H1 (cell line): ENCODE results near the gene TNS1. TPM values are rescaled to one million over a fixed set of nuclear protein-coding genes. Genes with fewer than 3 reads are reported as not detected.

ENCODE experiments used
- CTCF ChIA-PET: fragments of 300-600 bp; sonication (Branson Sonifier 250); formaldehyde crosslinking; loops from one replicate; lab custom pipeline; 2021; ENCODE audit not compliant: partially characterized antibody; lab: Charles Lee
- POLR2A ChIA-PET: fragments of 300-600 bp; sonication (Branson Sonifier 250); formaldehyde crosslinking; loops from one replicate; lab custom pipeline; 2021; ENCODE audit warnings: inconsistent platforms; ENCODE audit not compliant: partially characterized antibody; lab: Charles Lee
- DNase-seq, 2 experiments: peaks; one replicate each; pipeline versions ENCODE4 v3.0.0 to v3.0.0-alpha.2; 2010 to 2022; ENCODE audit warnings: low spot score in 2 of 2, low read depth in 1 of 2, mixed read lengths in 1 of 2
- FAIRE-seq: peaks from 2 replicates; lab custom pipeline; 2011; peaks lifted over from hg19 to GRCh38; lab: Jason Lieb, UNC
- H2AFZ ChIP-seq: 2 replicates; pipeline ENCODE4 v1.8.1; 2012; ENCODE audit warnings: low read length, inconsistent platforms
- H2AK5ac ChIP-seq: 2 replicates; pipeline ENCODE4 v1.6.1; 2013; ENCODE audit warnings: low read depth, low read length
- H2BK120ac ChIP-seq: replicated peaks from 2 replicates; pipeline ENCODE3; 2013; ENCODE audit warnings: low read depth, low read length, inconsistent platforms
- H2BK12ac ChIP-seq: 2 replicates; pipeline ENCODE4 v1.6.1; 2013; ENCODE audit warnings: low read depth, low read length
- H2BK15ac ChIP-seq: 2 replicates; pipeline ENCODE4 v1.6.1; 2013; ENCODE audit warnings: low read length
- H2BK20ac ChIP-seq: 2 replicates; pipeline ENCODE4 v1.6.1; 2013; ENCODE audit warnings: low read length
- H2BK5ac ChIP-seq: 2 replicates; pipeline ENCODE4 v1.6.1; 2013; ENCODE audit warnings: low read depth, low read length
- H3K14ac ChIP-seq: 2 replicates; pipeline ENCODE4 v1.6.1; 2013; ENCODE audit warnings: inconsistent platforms; ENCODE audit not compliant: insufficient read length
- H3K18ac ChIP-seq: 2 replicates; pipeline ENCODE4 v1.6.1; 2013; ENCODE audit warnings: low read length; ENCODE audit errors: extremely low read depth
- H3K23ac ChIP-seq: 2 replicates; pipeline ENCODE4 v1.6.1; 2013; ENCODE audit warnings: inconsistent platforms; ENCODE audit not compliant: insufficient read length
- H3K23me2 ChIP-seq: 2 replicates; pipeline ENCODE4 v1.6.1; 2013; ENCODE audit warnings: low read depth, low read length
- H3K27ac ChIP-seq: 2 replicates; pipeline ENCODE4 v1.6.1; 2011; ENCODE audit warnings: low read depth, low read length, inconsistent platforms
- H3K27me3 ChIP-seq, 4 experiments: replicated peaks in 1 of 4; 1 replicate in 1 of 4; 2 replicates in 3 of 4; pipeline versions ENCODE4 v1.6.1 to v1.8.1; 2011 to 2013; ENCODE audit warnings: low read length in 3 of 4, mild to moderate bottlenecking in 3 of 4, inconsistent platforms in 2 of 4, mixed read lengths in 2 of 4, moderate library complexity in 1 of 4; ENCODE audit not compliant: control insufficient read depth in 3 of 4, insufficient read depth in 3 of 4; ENCODE audit errors: extremely low read depth in 1 of 4
- H3K36me3 ChIP-seq, 4 experiments: 2 replicates each; pipeline versions ENCODE4 v1.6.1 to v1.8.1; 2011 to 2013; ENCODE audit warnings: mild to moderate bottlenecking in 4 of 4, low read length in 3 of 4, moderate library complexity in 2 of 4, control low read depth in 1 of 4, inconsistent platforms in 1 of 4; ENCODE audit not compliant: insufficient read depth in 4 of 4, control insufficient read depth in 2 of 4
- H3K4ac ChIP-seq: replicated peaks from 2 replicates; pipeline ENCODE3; 2013; ENCODE audit warnings: low read length, low read depth, mixed read lengths, inconsistent platforms; ENCODE audit not compliant: insufficient read length
- H3K4me1 ChIP-seq, 4 experiments: replicated peaks in 1 of 4; 1 replicate in 1 of 4; 2 replicates in 3 of 4; pipeline versions ENCODE4 v1.6.1 to v1.8.1; 2011 to 2013; ENCODE audit warnings: low read length in 3 of 4, inconsistent platforms in 2 of 4, mixed read lengths in 1 of 4; ENCODE audit not compliant: insufficient read depth in 4 of 4, control insufficient read depth in 3 of 4
- H3K4me2 ChIP-seq, 2 experiments: 2 replicates each; pipeline versions ENCODE4 v1.6.1 to v1.8.1; 2011 to 2013; ENCODE audit warnings: low read depth in 2 of 2, low read length in 2 of 2, control low read depth in 1 of 2, inconsistent platforms in 1 of 2, mild to moderate bottlenecking in 1 of 2; ENCODE audit not compliant: insufficient read depth in 1 of 2
- H3K4me3 ChIP-seq, 4 experiments: fragments of 200-600, 300-600 bp in 1 of 4; sonication (generic), shearing (Covaris generic), sonication (Bioruptor Twin) in 1 of 4; 2 replicates each; pipeline versions ENCODE4 v1.5.1 to v1.8.1; 2011 to 2016; ENCODE audit warnings: low read length in 4 of 4, low read depth in 3 of 4, control low read depth in 2 of 4, inconsistent platforms in 2 of 4, mild to moderate bottlenecking in 2 of 4, mixed read lengths in 1 of 4, moderate library complexity in 1 of 4; ENCODE audit not compliant: insufficient read depth in 2 of 4; ENCODE audit errors: extremely low read depth in 1 of 4
- H3K56ac ChIP-seq: replicated peaks from 2 replicates; pipeline ENCODE3; 2013; ENCODE audit warnings: low read depth, mild to moderate bottlenecking, mixed read lengths, low read length, inconsistent platforms; ENCODE audit not compliant: insufficient read length
- H3K79me1 ChIP-seq: 2 replicates; pipeline ENCODE4 v1.6.1; 2013; ENCODE audit warnings: low read depth, low read length, control low read depth
- H3K79me2 ChIP-seq, 2 experiments: 2 replicates each; pipeline versions ENCODE4 v1.6.1 to v1.8.1; 2012 to 2013; ENCODE audit warnings: low read length in 2 of 2, mild to moderate bottlenecking in 2 of 2, inconsistent platforms in 1 of 2; ENCODE audit not compliant: insufficient read depth in 2 of 2, control insufficient read depth in 1 of 2
- H3K9ac ChIP-seq, 4 experiments: replicated peaks in 1 of 4; 1 replicate in 1 of 4; 2 replicates in 3 of 4; pipeline versions ENCODE4 v1.6.1 to v1.8.1; 2011 to 2013; ENCODE audit warnings: low read depth in 3 of 4, low read length in 3 of 4, control low read depth in 2 of 4, mild to moderate bottlenecking in 2 of 4, moderate library complexity in 2 of 4, inconsistent platforms in 1 of 4; ENCODE audit errors: extremely low read depth in 1 of 4
- H3K9me3 ChIP-seq, 2 experiments: 2 replicates each; pipeline versions ENCODE4 v1.6.1 to v1.8.1; 2012 to 2013; ENCODE audit warnings: mild to moderate bottlenecking in 2 of 2, moderate library complexity in 2 of 2, control low read depth in 1 of 2, inconsistent platforms in 1 of 2, low read depth in 1 of 2, low read length in 1 of 2, mixed read lengths in 1 of 2; ENCODE audit not compliant: insufficient read depth in 2 of 2
- H4K20me1 ChIP-seq, 2 experiments: replicated peaks in 1 of 2; 2 replicates each; pipeline versions ENCODE3 to v1.8.1; 2011 to 2013; ENCODE audit warnings: inconsistent platforms in 2 of 2, low read length in 2 of 2, mild to moderate bottlenecking in 1 of 2; ENCODE audit not compliant: insufficient read depth in 2 of 2, control insufficient read depth in 1 of 2
- H4K5ac ChIP-seq: 2 replicates; pipeline ENCODE4 v1.6.1; 2013; ENCODE audit warnings: low read length, low read depth, mixed read lengths, inconsistent platforms; ENCODE audit not compliant: insufficient read length
- H4K8ac ChIP-seq: 2 replicates; pipeline ENCODE4 v1.8.0; 2013; ENCODE audit warnings: mild to moderate bottlenecking, moderate library complexity, low read length, inconsistent platforms; ENCODE audit not compliant: insufficient read depth; ENCODE audit errors: extremely low read depth
- H4K91ac ChIP-seq: replicated peaks from 2 replicates; pipeline ENCODE3; 2013; ENCODE audit warnings: low read length, mixed read lengths, inconsistent platforms; ENCODE audit not compliant: insufficient read length
- KDM5A ChIP-seq: fragments of 200-600 bp; IDR thresholded peaks from 2 replicates; pipeline ENCODE4 v1.7.1; 2012; ENCODE audit warnings: mild to moderate bottlenecking, low read length, inconsistent platforms, mixed read lengths
- RXRA ChIP-seq: IDR thresholded peaks from 2 replicates; pipeline ENCODE4 v1.6.1; 2011; ENCODE audit warnings: low read depth, mild to moderate bottlenecking, low read length, moderate library complexity; ENCODE audit not compliant: insufficient read depth
- YY1 ChIP-seq: IDR thresholded peaks from 2 replicates; pipeline ENCODE4 v1.6.1; 2011; ENCODE audit warnings: low read depth, mild to moderate bottlenecking, low read length
- WGBS, 2 experiments: shearing (Covaris generic) in 1 of 2; methylation state at CpG; one replicate each; pipeline versions ENCODE4 v1.1.6 to v1.1.7; 2013 to 2015; ENCODE audit warnings: low lambda C conversion rate in 2 of 2, mixed read lengths in 2 of 2, inconsistent platforms in 1 of 2, low coverage in 1 of 2, missing lambda C conversion rate in 1 of 2; ENCODE audit not compliant: insufficient replicate concordance in 2 of 2, insufficient coverage in 1 of 2, insufficient read length in 1 of 2; ENCODE audit errors: extremely low coverage in 1 of 2, missing lambda C conversion rate in 1 of 2; 5-methylcytosine and 5-hydroxymethylcytosine counted together
- polyA plus RNA-seq, 7 experiments: library from polyadenylated mRNA; depleted of rRNA in 3 of 7; stranded (reverse) in 5 of 7; unstranded in 2 of 7; fragments of >200 nt in 5 of 7; fragments of 200-250 nt in 2 of 7; gene quantifications; 1 replicate in 5 of 7; 2 replicates in 1 of 7; 4 replicates in 1 of 7; pipeline versions ENCODE4 v1.2.1 to v1.2.3, GENCODE V29; 2011 to 2013; ENCODE audit warnings: missing spikeins in 2 of 7, mixed read lengths in 2 of 7
- total RNA-seq: library from RNA; stranded (reverse); fragmentation: NEBNext Ultra II Directional; extraction: Animal tissue kit (Norgen Biotek cat#: 25700); gene quantifications from 2 replicates; pipeline ENCODE4 v1.2.1, GENCODE V29; 2021

The TNS1 gene
- total and polyA plus RNA-seq, 2 of the 8 experiments (the other 6 are each of a cell fraction or from before 2014, with no cell fraction given), result 1.5 to 5.1 TPM

GRCh38 chr2:217937446-217937845, 65.3 kb downstream of the TNS1 start:
- Histone ChIP-seq H3K4ac (no peak overlapping the region), H2BK20ac (no peak overlapping the region), H3K27ac (no peak overlapping the region), H4K91ac (no peak overlapping the region), H2BK5ac (peak overlapping the region; percentile 71; the same call in 1 of the 2 replicates), H2BK120ac (no peak overlapping the region), H3K9ac (no peak overlapping the region), H3K18ac (peak overlapping the region; percentile 60), H3K79me2 (no peaks in the 10 kb centered on the region), H2AFZ (no peak overlapping the region), H3K27me3 (no peaks in the 10 kb centered on the region; a peak in 1 of 7 replicates), H3K56ac (no peak overlapping the region), H3K23ac (no peak overlapping the region), H2AK5ac (peak overlapping the region; percentile 53; the same call in 1 of the 2 replicates), H4K20me1 (no peaks in the 10 kb centered on the region), H2BK15ac (no peak overlapping the region), H3K9me3 (no peaks in the 10 kb centered on the region), H3K4me1 (peaks cover 11 to 29% (median 22%) of the 10 kb centered on the region in 4 experiments), H3K23me2 (no peaks in the 10 kb centered on the region), H3K36me3 (no peaks in the 10 kb centered on the region), H2BK12ac (peak overlapping the region; percentile 94; the same call in 1 of the 2 replicates), H3K4me2 (no peak overlapping the region), H3K14ac (no peak overlapping the region), H4K5ac (no peak overlapping the region), H3K4me3 (no peak overlapping the region), H4K8ac (peak overlapping the region; percentile 87), H3K79me1 (no peaks in the 10 kb centered on the region)
- DNase-seq, result no peak
- ChIA-PET CTCF (interaction anchor here (0.9 to 22.2 kb wide), 8 partner anchors 8 to 151 kb away, joined by 3 to 480 read pairs (median 12); no protein-coding TSS in a partner anchor), POLR2A (interaction anchor here (1.3 to 2.2 kb wide), 2 partner anchors 8 to 15 kb away, joined by 3 to 5 read pairs; no protein-coding TSS in a partner anchor)
- TF ChIP-seq KDM5A (no peak), YY1 (no peak), RXRA (peak; percentile 64; the same call in 1 of the 2 replicates)
- no peak for FAIRE-seq
- WGBS, 2 experiments, result 48% methylated on average over 5 of the region's 8 CpGs; no CpG with 5 or more reads in 1 of the 2 experiments
